Astrocyte of the cerebellum (primary cell): ENCODE data around the gene MBD2.
A peak's percentile ranks its signal among the peaks of the same experiment; 100 is the strongest.
"Not testable (repeated sequence)": the region's sequence is repeated elsewhere in the genome, so short reads cannot be mapped to it uniquely, and the experiment has no call there.

ENCODE experiments used
- DNase-seq: peaks from one replicate; pipeline ENCODE4 v3.0.0-alpha.2; 2011; ENCODE audit warnings: low read depth
- H3K4me3 ChIP-seq: 2 replicates; pipeline ENCODE4 v1.5.1; 2011; ENCODE audit warnings: mild to moderate bottlenecking, low read depth, low read length, moderate library complexity
- in situ Hi-C: cut with HindIII; loops from 2 replicates; pipeline ENCODE4 v1.10.0; 2017; ENCODE audit warnings: low sequenced_read_pairs
- TF ChIP-seq, protein P1 (sequence below): IDR thresholded peaks from 2 replicates; pipeline ENCODE4 v1.5.1; 2012; ENCODE audit warnings: low read length, low read depth, moderate library complexity, mild to moderate bottlenecking; ENCODE audit errors: missing control alignments

MBD2 gene

DNA sequence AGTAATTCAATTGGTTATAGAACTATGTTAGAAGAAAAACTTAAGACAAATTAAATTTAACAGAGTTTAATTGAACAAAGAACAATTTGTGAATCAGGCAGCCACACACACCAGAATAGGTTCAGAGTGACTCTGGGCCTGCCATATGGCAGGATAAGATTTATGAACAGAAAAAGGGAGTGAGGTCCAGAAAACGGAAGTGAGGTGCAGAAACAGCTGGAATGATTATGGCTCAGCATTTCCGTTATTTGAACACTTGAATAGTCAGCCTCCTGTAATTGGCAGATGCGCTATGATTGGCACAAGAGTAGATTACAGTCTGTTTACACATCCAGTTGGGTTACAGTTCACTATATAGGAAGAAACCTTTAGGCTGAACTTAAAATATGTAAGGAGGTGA is 99.0 kb downstream of the MBD2 start:
- in situ Hi-C loops, result no loop called here
- no peak for DNase-seq
- TF ChIP-seq, protein P1, sequence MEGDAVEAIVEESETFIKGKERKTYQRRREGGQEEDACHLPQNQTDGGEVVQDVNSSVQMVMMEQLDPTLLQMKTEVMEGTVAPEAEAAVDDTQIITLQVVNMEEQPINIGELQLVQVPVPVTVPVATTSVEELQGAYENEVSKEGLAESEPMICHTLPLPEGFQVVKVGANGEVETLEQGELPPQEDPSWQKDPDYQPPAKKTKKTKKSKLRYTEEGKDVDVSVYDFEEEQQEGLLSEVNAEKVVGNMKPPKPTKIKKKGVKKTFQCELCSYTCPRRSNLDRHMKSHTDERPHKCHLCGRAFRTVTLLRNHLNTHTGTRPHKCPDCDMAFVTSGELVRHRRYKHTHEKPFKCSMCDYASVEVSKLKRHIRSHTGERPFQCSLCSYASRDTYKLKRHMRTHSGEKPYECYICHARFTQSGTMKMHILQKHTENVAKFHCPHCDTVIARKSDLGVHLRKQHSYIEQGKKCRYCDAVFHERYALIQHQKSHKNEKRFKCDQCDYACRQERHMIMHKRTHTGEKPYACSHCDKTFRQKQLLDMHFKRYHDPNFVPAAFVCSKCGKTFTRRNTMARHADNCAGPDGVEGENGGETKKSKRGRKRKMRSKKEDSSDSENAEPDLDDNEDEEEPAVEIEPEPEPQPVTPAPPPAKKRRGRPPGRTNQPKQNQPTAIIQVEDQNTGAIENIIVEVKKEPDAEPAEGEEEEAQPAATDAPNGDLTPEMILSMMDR, result no peak
- no peak overlapping the region for H3K4me3 ChIP-seq

DNA sequence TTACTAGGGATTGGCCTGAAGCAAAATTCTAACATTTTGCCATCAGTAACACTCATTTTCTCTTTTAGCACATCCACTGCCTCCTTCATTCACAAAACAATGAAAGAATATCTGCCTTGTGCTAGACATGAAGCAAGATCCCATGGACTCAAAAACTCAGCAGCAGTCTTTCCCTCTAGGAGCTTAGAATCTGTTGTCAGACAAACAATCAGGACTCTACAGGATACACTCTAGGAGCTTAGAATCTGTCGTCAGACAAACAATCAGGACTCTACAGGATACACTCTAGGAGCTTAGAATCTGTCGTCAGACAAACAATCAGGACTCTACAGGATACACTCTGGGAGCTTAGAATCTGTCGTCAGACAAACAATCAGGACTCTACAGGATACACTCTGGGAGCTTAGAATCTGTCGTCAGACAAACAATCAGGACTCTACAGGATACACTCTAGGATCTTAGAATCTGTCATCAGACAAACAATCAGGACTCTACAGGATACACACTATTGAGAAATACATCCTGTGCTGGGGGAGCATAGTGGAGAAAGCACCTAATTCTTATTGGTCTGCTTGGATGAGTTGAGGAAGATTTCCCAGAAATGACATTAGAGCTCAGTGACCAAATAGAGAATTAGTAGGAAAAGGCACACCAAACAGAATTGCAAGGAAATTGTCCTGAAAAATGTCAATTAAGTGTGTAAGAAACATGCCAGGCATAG is 100.6 kb downstream of the MBD2 start:
- in situ Hi-C loops, result not testable (repeated sequence)

DNA sequence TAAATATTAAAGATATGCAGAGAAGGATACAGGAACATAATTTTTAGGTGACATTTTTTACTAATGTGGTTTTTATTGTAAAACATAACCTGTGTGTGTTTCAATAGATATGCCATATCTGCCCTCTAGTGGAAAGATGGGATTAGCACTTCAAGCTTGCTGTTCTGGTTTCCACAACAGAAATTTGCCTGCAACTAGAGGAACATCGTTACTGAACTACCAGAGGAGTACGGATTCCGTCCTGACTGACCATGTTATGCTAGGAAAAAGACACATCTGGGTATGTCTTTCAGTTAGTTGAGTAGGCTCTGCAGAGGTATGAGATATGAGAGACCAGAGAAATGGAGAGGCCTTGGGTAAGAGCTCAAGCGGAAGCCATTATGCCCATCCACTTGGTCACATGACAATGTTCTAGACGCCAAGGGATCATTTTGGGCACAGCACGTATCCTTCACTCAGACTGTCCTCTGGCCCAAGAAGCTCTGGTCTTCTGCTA is 104.9 kb downstream of the MBD2 start:
- no peak overlapping the region for H3K4me3 ChIP-seq
- in situ Hi-C loops, result no loop called here
- TF ChIP-seq, protein P1, result peak; percentile 80
- DNase-seq, result peak; percentile 59

More for the DNA sequence above, 100.6 kb downstream of the MBD2 start:
- not testable (repeated sequence) for H3K4me3 ChIP-seq, DNase-seq

DNA sequence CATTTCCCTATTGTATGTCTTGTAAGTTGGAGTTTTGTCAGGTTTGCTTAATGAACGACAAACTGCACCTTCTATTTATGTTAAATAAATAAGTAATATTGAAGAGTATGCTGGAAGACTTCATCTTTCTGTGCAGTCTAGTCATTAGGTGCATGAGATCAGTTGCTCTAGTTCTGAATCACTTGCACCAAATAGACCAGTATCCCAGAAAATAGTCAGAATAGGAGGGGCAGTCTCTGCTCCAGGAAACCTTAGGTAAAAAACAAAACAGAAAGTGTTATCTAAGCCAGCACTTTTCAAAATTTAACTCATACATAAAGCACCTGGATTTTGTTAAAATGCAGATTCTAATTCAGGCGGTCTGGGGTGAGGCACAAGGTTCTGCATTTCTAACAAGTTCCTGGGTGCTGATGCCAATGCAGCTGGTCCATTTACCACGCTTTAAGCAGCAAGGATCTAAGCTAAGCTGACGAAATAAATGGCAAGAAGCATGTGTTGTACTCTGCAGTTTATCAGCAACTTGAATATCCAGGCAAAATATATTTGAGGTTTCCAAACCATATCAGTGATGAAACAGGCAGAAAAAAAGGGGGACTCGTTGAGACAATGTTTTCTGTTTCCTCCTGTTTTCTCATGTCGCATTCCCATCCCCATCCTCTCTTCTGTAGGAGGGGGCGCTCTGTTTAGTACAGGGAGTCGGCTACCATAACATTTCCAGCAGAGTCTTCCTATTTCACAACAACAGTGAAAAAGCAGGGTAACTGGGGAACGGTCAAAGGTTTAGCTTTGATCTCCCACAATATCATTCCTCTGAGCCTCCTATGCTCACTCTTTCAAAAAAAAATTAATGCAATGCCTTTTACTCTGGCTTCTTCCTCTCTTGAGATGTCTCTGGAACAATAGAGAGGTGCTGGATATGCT is 106.4 kb downstream of the MBD2 start:
- DNase-seq, result no peak
- TF ChIP-seq, protein P1, result no peak
- H3K4me3 ChIP-seq, result no peak overlapping the region
- in situ Hi-C loops, result no loop called here

DNA sequence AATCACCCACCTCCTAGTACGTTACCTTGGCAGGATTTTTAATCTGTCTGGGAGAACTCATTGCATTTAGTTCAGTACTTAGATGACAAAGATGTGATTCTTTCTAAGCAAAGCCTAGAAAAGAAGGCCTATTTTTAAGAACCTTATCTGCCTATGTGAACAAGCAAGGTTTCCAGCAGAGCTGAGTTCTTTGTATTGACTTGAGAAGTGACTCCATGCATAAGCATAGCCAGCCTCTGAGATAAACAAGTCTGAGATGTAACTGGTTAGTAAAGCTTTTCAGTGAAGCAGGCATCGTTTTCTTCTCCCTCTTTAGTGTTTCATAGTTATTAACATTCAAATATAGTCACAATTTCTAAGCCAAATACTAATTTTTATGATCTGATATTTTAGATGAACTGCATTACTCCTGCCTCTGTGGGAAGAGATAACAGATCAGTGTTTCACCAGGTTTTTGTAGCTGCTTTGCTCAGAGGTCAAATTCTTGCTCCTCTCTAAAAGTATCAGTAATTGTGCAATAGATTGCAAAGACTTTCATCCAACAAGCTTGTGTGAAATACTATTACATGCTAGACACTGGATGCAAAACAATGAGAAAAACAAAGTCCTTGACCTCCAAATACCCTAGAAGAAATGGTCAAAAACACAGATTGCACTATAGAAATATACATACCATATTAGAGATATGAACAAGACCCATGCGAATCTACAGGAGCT is 107.8 kb downstream of the MBD2 start:
- no peak for DNase-seq
- no peak overlapping the region for H3K4me3 ChIP-seq
- TF ChIP-seq, protein P1, result no peak
- in situ Hi-C loops, result no loop called here

DNA sequence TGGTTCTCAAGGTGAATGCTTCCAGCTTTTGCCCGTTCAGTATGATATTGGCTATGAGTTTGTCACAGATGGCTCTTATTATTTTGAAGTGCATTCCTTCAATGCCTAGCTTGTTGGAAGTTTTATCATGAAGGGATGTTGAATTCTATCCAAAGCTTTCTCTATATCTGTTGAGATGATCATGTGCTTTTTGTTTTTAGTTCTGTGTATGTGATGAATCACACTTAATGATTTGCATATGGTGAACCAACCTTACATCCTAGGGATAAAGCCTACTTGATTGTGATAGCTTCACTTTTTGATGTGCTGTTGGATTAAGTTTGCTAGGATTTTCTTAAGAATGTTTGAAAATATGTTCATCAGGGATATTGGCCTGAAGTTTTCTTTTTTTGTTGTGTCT is 112.1 kb downstream of the MBD2 start:
- TF ChIP-seq, protein P1, result no peak
- no peak overlapping the region for H3K4me3 ChIP-seq
- in situ Hi-C loops, result no loop called here
- DNase-seq, result no peak
